Thoracic aorta (tissue), 2 donors: Measurements from ENCODE around the gene NCAM2. TPM values are rescaled to one million over a fixed set of nuclear protein-coding genes. Genes with fewer than 3 reads are reported as not detected.

Source experiments
- ATAC-seq: fragments of 150-250 bp; one replicate; pipeline ENCODE4 v1.8.0; 2017; ENCODE audit warnings: low read depth; ENCODE audit not compliant: insufficient number of reproducible peaks, low FRiP score
- DNase-seq: peaks from one replicate; pipeline ENCODE4 v3.0.0-alpha.2; 2020; ENCODE audit warnings: low spot score
- H3K27ac ChIP-seq, 2 donors: fragments of 200-600 bp; sonication (generic); 1 replicate in 1 of 2; 2 replicates in 1 of 2; pipeline ENCODE4 v1.5.1; 2016; ENCODE audit warnings: mild to moderate bottlenecking in 2 of 2, moderate library complexity in 2 of 2
- H3K27me3 ChIP-seq: fragments of 200-600 bp; sonication (generic); replicated peaks from 2 replicates; pipeline ENCODE4 v1.6.0; 2016; ENCODE audit warnings: mild to moderate bottlenecking; ENCODE audit not compliant: insufficient read depth
- H3K36me3 ChIP-seq: fragments of 200-600 bp; sonication (generic); one replicate; pipeline ENCODE4 v1.5.1; 2016
- H3K4me1 ChIP-seq, 2 donors: fragments of 200-600 bp; sonication (generic); 1 replicate in 1 of 2; 2 replicates in 1 of 2; pipeline versions ENCODE4 v1.5.1 to v1.6.0; 2016; ENCODE audit warnings: low read depth in 2 of 2, mild to moderate bottlenecking in 1 of 2; ENCODE audit not compliant: control insufficient read depth in 1 of 2
- H3K4me3 ChIP-seq: fragments of 200-600 bp; sonication (generic); 2 replicates; pipeline ENCODE4 v1.5.1; 2016; ENCODE audit warnings: mild to moderate bottlenecking
- H3K9me3 ChIP-seq: fragments of 200-600 bp; sonication (generic); 2 replicates; pipeline ENCODE4 v1.5.1; 2016
- CTCF ChIP-seq: fragments of 200-600 bp; sonication (generic); IDR thresholded peaks from one replicate; pipeline ENCODE4 v1.5.1; 2019; ENCODE audit warnings: antibody characterized with exemption
- total RNA-seq, 2 donors: library from RNA; depleted of rRNA; stranded (reverse); fragments of >200 nt; gene quantifications; one replicate each; pipeline versions ENCODE4 v1.1.0 to v1.2.3, GENCODE V29; 2016

Gene NCAM2
- total RNA-seq, 2 donors from 2014 or later = 0.99 to 1.4 TPM

- no peak for ATAC-seq
- H3K4me3 ChIP-seq = no peak overlapping the region
These were observed 124.5 kb downstream of the NCAM2 start for GRCh38 chr21:21122680-21123079.

GRCh38 chr21:21132390-21132789 is 134.2 kb downstream of the NCAM2 start:
- no peaks in the 10 kb centered on the region for H3K9me3 ChIP-seq
- no peaks in the 10 kb centered on the region for H3K4me1 ChIP-seq
- H3K4me3 ChIP-seq = no peak overlapping the region
- no peak for ATAC-seq
- no peak overlapping the region for H3K27ac ChIP-seq
- DNase-seq = no peak
- no peaks in the 10 kb centered on the region for H3K36me3 ChIP-seq
- TF ChIP-seq CTCF = no peak
- no peaks in the 10 kb centered on the region for H3K27me3 ChIP-seq

More at GRCh38 chr21:21122680-21123079, 124.5 kb downstream of the NCAM2 start:
- Histone ChIP-seq H3K27me3 (no peaks in the 10 kb centered on the region), H3K4me1 (no peaks in the 10 kb centered on the region), H3K9me3 (no peaks in the 10 kb centered on the region), H3K27ac (no peak overlapping the region), H3K36me3 (no peaks in the 10 kb centered on the region)
- TF ChIP-seq CTCF = no peak
- DNase-seq = no peak

GRCh38 chr21:21137986-21138385 is 139.8 kb downstream of the NCAM2 start:
- TF ChIP-seq CTCF = no peak
- Histone ChIP-seq H3K9me3 (no peaks in the 10 kb centered on the region), H3K4me3 (no peak overlapping the region), H3K27ac (no peak overlapping the region), H3K36me3 (no peaks in the 10 kb centered on the region), H3K27me3 (no peaks in the 10 kb centered on the region), H3K4me1 (no peaks in the 10 kb centered on the region)
- ATAC-seq (no peak), DNase-seq (no peak)

- Histone ChIP-seq H3K4me3 (no peak overlapping the region), H3K27me3 (no peaks in the 10 kb centered on the region), H3K27ac (no peak overlapping the region), H3K9me3 (no peaks in the 10 kb centered on the region), H3K4me1 (no peaks in the 10 kb centered on the region), H3K36me3 (no peaks in the 10 kb centered on the region)
- DNase-seq (no peak), ATAC-seq (no peak)
- no peak for TF ChIP-seq CTCF
These were observed 148.6 kb downstream of the NCAM2 start for GRCh38 chr21:21146587-21147373.

GRCh38 chr21:21147374-21147745 is 149.2 kb downstream of the NCAM2 start:
- no peaks in the 10 kb centered on the region for H3K36me3 ChIP-seq
- no peak for TF ChIP-seq CTCF
- no peak for ATAC-seq

More at GRCh38 chr21:21147374-21147745, 149.2 kb downstream of the NCAM2 start:
- DNase-seq = no peak
- Histone ChIP-seq H3K27me3 (no peaks in the 10 kb centered on the region), H3K4me1 (no peaks in the 10 kb centered on the region), H3K27ac (no peak overlapping the region), H3K9me3 (no peaks in the 10 kb centered on the region), H3K4me3 (no peak overlapping the region)
